Peyer's patch (tissue), 4 donors: ENCODE measurements around the gene PPP1R15A. TPM values are rescaled to one million over a fixed set of nuclear protein-coding genes. Genes with fewer than 3 reads are reported as not detected.
"Not testable (repeated sequence)": the region's sequence is repeated elsewhere in the genome, so short reads cannot be mapped to it uniquely, and the experiment has no call there.

Experiments used
- DNase-seq, 3 donors: peaks; one replicate each; pipeline ENCODE4 v3.0.0-alpha.2; 2017 to 2019
- H3K27ac ChIP-seq, 4 donors: fragments of 200-600 bp; sonication (generic); one replicate each; pipeline ENCODE4 v1.5.1; 2016 to 2019
- H3K27me3 ChIP-seq, 2 donors: fragments of 200-600 bp; sonication (generic); one replicate each; pipeline ENCODE4 v1.5.1; 2019
- H3K36me3 ChIP-seq, 3 donors: fragments of 200-600 bp; sonication (generic); one replicate each; pipeline ENCODE4 v1.5.1; 2016 to 2019
- H3K4me1 ChIP-seq, 4 donors: fragments of 200-600 bp; sonication (generic); one replicate each; pipeline ENCODE4 v1.5.1; 2016 to 2019
- H3K4me3 ChIP-seq, 4 donors: fragments of 200-600 bp; sonication (generic); 1 replicate in 3 of 4; 2 replicates in 1 of 4; pipeline ENCODE4 v1.5.1; 2016 to 2019; ENCODE audit warnings: mild to moderate bottlenecking in 1 of 4
- H3K9me3 ChIP-seq, 4 donors: fragments of 200-600 bp; sonication (generic); one replicate each; pipeline ENCODE4 v1.5.1; 2016 to 2019; ENCODE audit warnings: mild to moderate bottlenecking in 1 of 4
- POLR2A ChIP-seq, 2 donors: fragments of 450-650 bp; IDR thresholded peaks; one replicate each; pipeline ENCODE4 v1.5.1; 2017; ENCODE audit warnings: antibody characterized with exemption in 2 of 2, mild to moderate bottlenecking in 2 of 2, moderate library complexity in 2 of 2
- total RNA-seq, 4 donors: library from RNA; depleted of rRNA; stranded (reverse); fragments of >200 nt; gene quantifications; one replicate each; pipeline ENCODE4 v1.1.0, GENCODE V29; 2016
- TF ChIP-seq, protein P1 (sequence below), 6 experiments: fragments of 450-650 bp in 4 of 6; fragments of 200-600 bp in 2 of 6; sonication (generic) in 1 of 6; IDR thresholded peaks; one replicate each; pipeline ENCODE4 v1.5.1; 2017 to 2019; ENCODE audit warnings: antibody characterized with exemption in 6 of 6, mild to moderate bottlenecking in 3 of 6, moderate library complexity in 1 of 6

The PPP1R15A gene
- total RNA-seq, 4 donors from 2014 or later: 39.2 to 198 (median 80.3) TPM

DNA sequence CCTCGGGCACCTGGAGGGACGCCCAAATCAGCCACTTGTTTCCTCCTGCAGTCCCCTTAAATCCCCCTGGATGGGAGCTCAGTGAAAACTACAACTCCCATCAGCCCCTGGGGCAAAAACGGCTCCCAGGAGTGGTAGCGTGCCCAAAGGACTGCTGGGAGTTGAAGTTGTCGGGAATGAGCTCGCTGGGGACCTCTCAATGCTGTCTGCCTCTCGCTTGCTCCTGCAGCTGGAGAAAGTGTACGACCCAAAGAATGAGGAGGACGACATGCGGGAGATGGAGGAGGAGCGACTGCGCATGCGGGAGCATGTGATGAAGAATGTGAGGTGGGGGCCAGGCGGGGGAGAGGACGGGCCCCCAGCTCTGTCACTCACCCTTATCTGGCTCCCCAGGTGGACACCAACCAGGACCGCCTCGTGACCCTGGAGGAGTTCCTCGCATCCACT, 46.6 kb downstream of the PPP1R15A start:
- H3K9me3 ChIP-seq: no peaks in the 10 kb centered on the region
- no peak overlapping the region for H3K27ac ChIP-seq
- H3K27me3 ChIP-seq: no peaks in the 10 kb centered on the region
- no peak overlapping the region for H3K4me3 ChIP-seq
- no peak for TF ChIP-seq POLR2A (IDR thresholded peaks at IDR 0.05)
- TF ChIP-seq, protein P1, sequence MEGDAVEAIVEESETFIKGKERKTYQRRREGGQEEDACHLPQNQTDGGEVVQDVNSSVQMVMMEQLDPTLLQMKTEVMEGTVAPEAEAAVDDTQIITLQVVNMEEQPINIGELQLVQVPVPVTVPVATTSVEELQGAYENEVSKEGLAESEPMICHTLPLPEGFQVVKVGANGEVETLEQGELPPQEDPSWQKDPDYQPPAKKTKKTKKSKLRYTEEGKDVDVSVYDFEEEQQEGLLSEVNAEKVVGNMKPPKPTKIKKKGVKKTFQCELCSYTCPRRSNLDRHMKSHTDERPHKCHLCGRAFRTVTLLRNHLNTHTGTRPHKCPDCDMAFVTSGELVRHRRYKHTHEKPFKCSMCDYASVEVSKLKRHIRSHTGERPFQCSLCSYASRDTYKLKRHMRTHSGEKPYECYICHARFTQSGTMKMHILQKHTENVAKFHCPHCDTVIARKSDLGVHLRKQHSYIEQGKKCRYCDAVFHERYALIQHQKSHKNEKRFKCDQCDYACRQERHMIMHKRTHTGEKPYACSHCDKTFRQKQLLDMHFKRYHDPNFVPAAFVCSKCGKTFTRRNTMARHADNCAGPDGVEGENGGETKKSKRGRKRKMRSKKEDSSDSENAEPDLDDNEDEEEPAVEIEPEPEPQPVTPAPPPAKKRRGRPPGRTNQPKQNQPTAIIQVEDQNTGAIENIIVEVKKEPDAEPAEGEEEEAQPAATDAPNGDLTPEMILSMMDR (IDR thresholded peaks at IDR 0.05): no peak
- DNase-seq: no peak
- no peaks in the 10 kb centered on the region for H3K4me1 ChIP-seq
- peaks cover 0 to 87% (median 0%) of the 10 kb centered on the region in 3 donors for H3K36me3 ChIP-seq

DNA sequence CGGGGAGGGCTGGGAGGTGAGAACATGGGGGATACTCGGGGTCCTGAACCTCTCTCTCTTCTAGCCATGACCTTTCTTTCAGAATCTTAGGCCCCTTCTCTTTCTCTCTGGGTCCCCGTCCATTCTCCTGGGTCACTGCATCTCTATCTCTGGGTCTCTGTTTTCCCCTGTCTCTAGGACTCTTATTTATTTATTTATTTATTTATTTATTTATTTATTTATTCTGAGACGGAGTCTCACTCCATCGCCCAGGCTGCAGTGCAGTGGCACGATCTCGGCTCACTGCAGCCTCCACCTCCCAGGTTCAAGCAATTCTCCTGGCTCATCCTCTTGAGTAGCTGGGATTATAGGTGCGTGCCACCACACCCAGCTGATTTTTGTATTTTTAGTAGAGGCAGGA, 47.0 kb downstream of the PPP1R15A start:
- not testable (repeated sequence) for H3K4me3 ChIP-seq, DNase-seq, H3K9me3 ChIP-seq, H3K4me1 ChIP-seq, H3K27ac ChIP-seq, H3K27me3 ChIP-seq
- peaks cover 0 to 83% (median 0%) of the 10 kb centered on the region in 3 donors for H3K36me3 ChIP-seq

DNA sequence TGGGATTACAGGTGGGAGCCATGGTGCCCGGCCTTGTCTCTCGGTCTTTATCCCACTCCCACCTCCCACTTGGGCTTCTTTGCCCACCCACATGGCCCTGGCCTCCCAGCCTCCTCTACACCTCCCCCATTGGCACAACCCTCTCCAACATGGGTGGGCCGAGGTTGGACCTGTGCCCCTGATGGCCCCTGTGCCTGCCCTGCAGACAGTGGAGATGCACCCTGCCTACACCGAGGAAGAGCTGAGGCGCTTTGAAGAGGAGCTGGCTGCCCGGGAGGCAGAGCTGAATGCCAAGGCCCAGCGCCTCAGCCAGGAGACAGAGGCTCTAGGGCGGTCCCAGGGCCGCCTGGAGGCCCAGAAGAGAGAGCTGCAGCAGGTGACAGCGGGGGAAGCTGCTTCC, 48.7 kb downstream of the PPP1R15A start:
- H3K9me3 ChIP-seq: no peaks in the 10 kb centered on the region
- no peak overlapping the region for H3K27ac ChIP-seq
- H3K4me3 ChIP-seq: no peak overlapping the region
- DNase-seq: no peak
- TF ChIP-seq, protein P1 (IDR thresholded peaks at IDR 0.05): no peak
- TF ChIP-seq POLR2A (IDR thresholded peaks at IDR 0.05): no peak
- H3K4me1 ChIP-seq: no peaks in the 10 kb centered on the region
- no peaks in the 10 kb centered on the region for H3K27me3 ChIP-seq
- H3K36me3 ChIP-seq: peaks cover 0 to 66% (median 0%) of the 10 kb centered on the region in 3 donors

DNA sequence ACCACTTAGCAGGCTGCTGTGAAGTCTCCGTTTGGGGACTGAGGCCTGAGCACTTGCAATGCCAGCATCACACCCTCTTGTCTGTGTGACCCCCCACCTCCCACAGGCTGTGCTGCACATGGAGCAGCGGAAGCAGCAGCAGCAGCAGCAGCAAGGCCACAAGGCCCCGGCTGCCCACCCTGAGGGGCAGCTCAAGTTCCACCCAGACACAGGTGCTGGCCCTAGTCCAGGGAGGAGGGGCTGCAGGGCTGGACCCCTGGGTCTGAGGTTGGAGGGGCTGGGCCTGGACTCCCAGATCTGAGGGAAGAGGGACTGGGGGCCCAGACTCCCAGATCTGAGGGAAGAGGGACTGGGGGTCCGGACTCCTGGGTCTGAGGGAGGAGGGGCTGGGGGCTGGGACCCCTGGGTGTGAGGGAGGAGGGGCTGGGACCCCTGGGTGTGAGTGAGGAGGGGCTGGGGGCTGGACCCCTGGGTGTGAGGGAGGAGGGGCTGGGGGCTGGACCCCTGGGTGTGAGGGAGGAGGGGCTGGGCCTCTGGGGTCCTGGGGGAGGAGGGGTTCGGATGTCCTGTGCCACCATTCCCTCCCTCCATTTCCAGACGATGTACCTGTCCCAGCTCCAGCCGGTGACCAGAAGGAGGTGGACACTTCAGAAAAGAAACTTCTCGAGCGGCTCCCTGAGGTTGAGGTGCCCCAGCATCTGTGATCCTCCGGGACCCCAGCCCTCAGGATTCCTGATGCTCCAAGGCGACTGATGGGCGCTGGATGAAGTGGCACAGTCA, 49.7 kb downstream of the PPP1R15A start:
- TF ChIP-seq, protein P1 (IDR thresholded peaks at IDR 0.05): no peak
- no peak for TF ChIP-seq POLR2A (IDR thresholded peaks at IDR 0.05)
- DNase-seq: no peak
- Histone ChIP-seq H3K9me3 (no peaks in the 10 kb centered on the region), H3K36me3 (peaks cover 0 to 56% (median 0%) of the 10 kb centered on the region in 3 donors), H3K27ac (no peak overlapping the region), H3K4me1 (no peaks in the 10 kb centered on the region), H3K4me3 (no peak overlapping the region), H3K27me3 (no peaks in the 10 kb centered on the region)

DNA sequence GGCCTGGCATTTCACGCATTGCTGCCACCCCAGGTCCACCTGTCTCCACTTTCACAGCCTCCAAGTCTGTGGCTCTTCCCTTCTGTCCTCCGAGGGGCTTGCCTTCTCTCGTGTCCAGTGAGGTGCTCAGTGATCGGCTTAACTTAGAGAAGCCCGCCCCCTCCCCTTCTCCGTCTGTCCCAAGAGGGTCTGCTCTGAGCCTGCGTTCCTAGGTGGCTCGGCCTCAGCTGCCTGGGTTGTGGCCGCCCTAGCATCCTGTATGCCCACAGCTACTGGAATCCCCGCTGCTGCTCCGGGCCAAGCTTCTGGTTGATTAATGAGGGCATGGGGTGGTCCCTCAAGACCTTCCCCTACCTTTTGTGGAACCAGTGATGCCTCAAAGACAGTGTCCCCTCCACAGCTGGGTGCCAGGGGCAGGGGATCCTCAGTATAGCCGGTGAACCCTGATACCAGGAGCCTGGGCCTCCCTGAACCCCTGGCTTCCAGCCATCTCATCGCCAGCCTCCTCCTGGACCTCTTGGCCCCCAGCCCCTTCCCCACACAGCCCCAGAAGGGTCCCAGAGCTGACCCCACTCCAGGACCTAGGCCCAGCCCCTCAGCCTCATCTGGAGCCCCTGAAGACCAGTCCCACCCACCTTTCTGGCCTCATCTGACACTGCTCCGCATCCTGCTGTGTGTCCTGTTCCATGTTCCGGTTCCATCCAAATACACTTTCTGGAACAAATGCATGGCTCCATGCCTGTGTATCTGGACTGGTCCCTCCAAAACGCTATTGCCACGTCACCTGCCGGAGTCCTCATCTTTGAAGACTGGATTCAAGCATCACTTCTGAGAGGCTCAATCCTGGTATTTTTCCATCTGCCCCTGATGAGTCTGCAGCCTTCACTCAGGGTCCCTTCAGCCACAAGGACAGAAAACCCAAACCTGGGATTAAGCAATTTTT, 50.6 kb downstream of the PPP1R15A start:
- Histone ChIP-seq H3K4me3 (no peak overlapping the region), H3K27me3 (no peaks in the 10 kb centered on the region), H3K36me3 (peaks cover 0 to 47% (median 0%) of the 10 kb centered on the region in 3 donors), H3K4me1 (no peaks in the 10 kb centered on the region), H3K9me3 (no peaks in the 10 kb centered on the region), H3K27ac (no peak overlapping the region)
- no peak for DNase-seq
- TF ChIP-seq, protein P1 (IDR thresholded peaks at IDR 0.05): no peak
- no peak for TF ChIP-seq POLR2A (IDR thresholded peaks at IDR 0.05)
